H9 (cell line): Measurements from ENCODE around the gene ESRRA. TPM values are rescaled to one million over a fixed set of nuclear protein-coding genes. Genes with fewer than 3 reads are reported as not detected.

Experiments
- DNase-seq: peaks from one replicate; pipeline ENCODE4 v3.0.0-alpha.2; 2017
- H2AFZ ChIP-seq: one replicate; pipeline ENCODE4 v1.6.1; 2013; ENCODE audit warnings: mild to moderate bottlenecking, low read length, control low read depth, moderate library complexity
- H2AK5ac ChIP-seq: 2 replicates; pipeline ENCODE4 v1.6.1; 2013; ENCODE audit warnings: low read length, control low read depth, mixed read lengths; ENCODE audit not compliant: insufficient read length
- H2BK120ac ChIP-seq: one replicate; pipeline ENCODE4 v1.6.1; 2013; ENCODE audit warnings: low read depth, mild to moderate bottlenecking, low read length, control low read depth, inconsistent platforms; ENCODE audit not compliant: poor library complexity, severe bottlenecking
- H2BK12ac ChIP-seq: 2 replicates; pipeline ENCODE4 v1.6.1; 2013; ENCODE audit warnings: low read length, control low read depth, mixed read lengths, low read depth; ENCODE audit not compliant: insufficient read length
- H2BK15ac ChIP-seq: 2 replicates; pipeline ENCODE4 v1.6.1; 2013; ENCODE audit warnings: low read depth, low read length, control low read depth
- H2BK20ac ChIP-seq: one replicate; pipeline ENCODE4 v1.6.1; 2013; ENCODE audit warnings: low read depth, mild to moderate bottlenecking, low read length, control low read depth, inconsistent platforms; ENCODE audit not compliant: poor library complexity, severe bottlenecking
- H2BK5ac ChIP-seq: 2 replicates; pipeline ENCODE4 v1.6.1; 2013; ENCODE audit warnings: low read length, control low read depth, mixed read lengths; ENCODE audit not compliant: insufficient read length
- H3K14ac ChIP-seq: 2 replicates; pipeline ENCODE4 v1.6.1; 2013; ENCODE audit warnings: low read length, control low read depth; ENCODE audit not compliant: insufficient read depth
- H3K18ac ChIP-seq: 2 replicates; pipeline ENCODE4 v1.6.1; 2013; ENCODE audit warnings: low read depth, mild to moderate bottlenecking, mixed read lengths, low read length, control low read depth; ENCODE audit not compliant: insufficient read length
- H3K23ac ChIP-seq: 2 replicates; pipeline ENCODE4 v1.6.1; 2013; ENCODE audit warnings: low read length, control low read depth, mixed read lengths, low read depth; ENCODE audit not compliant: insufficient read length
- H3K23me2 ChIP-seq: 2 replicates; pipeline ENCODE4 v1.6.1; 2013; ENCODE audit warnings: low read depth, mild to moderate bottlenecking, mixed read lengths, low read length, control low read depth; ENCODE audit not compliant: insufficient read length, poor library complexity, severe bottlenecking
- H3K27ac ChIP-seq: 2 replicates; pipeline ENCODE4 v1.5.1; 2013; ENCODE audit warnings: low read length, control low read depth, mixed read lengths, low read depth; ENCODE audit not compliant: insufficient read length
- H3K27me3 ChIP-seq: 2 replicates; pipeline ENCODE4 v1.6.1; 2013; ENCODE audit warnings: low read length, control low read depth, inconsistent platforms; ENCODE audit not compliant: insufficient read depth
- H3K4ac ChIP-seq: 2 replicates; pipeline ENCODE4 v1.6.1; 2013; ENCODE audit warnings: low read depth, mild to moderate bottlenecking, control low read depth, inconsistent platforms, low read length, moderate library complexity
- H3K4me1 ChIP-seq: 2 replicates; pipeline ENCODE4 v1.6.1; 2013; ENCODE audit warnings: low read length, control low read depth, inconsistent platforms; ENCODE audit not compliant: insufficient read depth
- H3K4me2 ChIP-seq: 2 replicates; pipeline ENCODE4 v1.6.1; 2013; ENCODE audit warnings: low read length, control low read depth, mixed read lengths; ENCODE audit not compliant: insufficient read length, insufficient read depth
- H3K56ac ChIP-seq: 2 replicates; pipeline ENCODE4 v1.6.1; 2013; ENCODE audit warnings: low read depth, mild to moderate bottlenecking, mixed read lengths, low read length, control low read depth; ENCODE audit not compliant: insufficient read length
- H3K79me1 ChIP-seq: 2 replicates; pipeline ENCODE4 v1.6.1; 2013; ENCODE audit warnings: low read depth, mild to moderate bottlenecking, moderate library complexity, low read length, control low read depth, inconsistent platforms; ENCODE audit not compliant: insufficient read depth, poor library complexity, severe bottlenecking
- H3K79me2 ChIP-seq: 2 replicates; pipeline ENCODE4 v1.6.1; 2013; ENCODE audit warnings: low read length, control low read depth, inconsistent platforms; ENCODE audit not compliant: insufficient read depth
- H3K9ac ChIP-seq: 2 replicates; pipeline ENCODE4 v1.6.1; 2013; ENCODE audit warnings: low read length, control low read depth, mixed read lengths; ENCODE audit not compliant: insufficient read length; ENCODE audit errors: extremely low read depth
- H3K9me3 ChIP-seq: one replicate; pipeline ENCODE4 v1.6.1; 2013; ENCODE audit warnings: low read depth, low read length, inconsistent platforms; ENCODE audit not compliant: control insufficient read depth
- H3T11ph ChIP-seq: one replicate; pipeline ENCODE4 v1.6.1; 2013; ENCODE audit warnings: mild to moderate bottlenecking, low read length, control low read depth, inconsistent platforms
- H4K20me1 ChIP-seq: one replicate; pipeline ENCODE4 v1.6.1; 2013; ENCODE audit not compliant: control insufficient read depth, insufficient read length, insufficient read depth
- H4K5ac ChIP-seq: 2 replicates; pipeline ENCODE4 v1.6.1; 2013; ENCODE audit warnings: low read depth, mild to moderate bottlenecking, mixed read lengths, low read length, control low read depth; ENCODE audit not compliant: insufficient read length
- H4K8ac ChIP-seq: replicated peaks from 2 replicates; pipeline ENCODE4 v1.6.1; 2013; ENCODE audit warnings: low read length, control low read depth, mixed read lengths, low read depth; ENCODE audit not compliant: insufficient read length
- H4K91ac ChIP-seq: 2 replicates; pipeline ENCODE4 v1.6.1; 2013; ENCODE audit warnings: low read depth, mild to moderate bottlenecking, moderate library complexity, mixed read lengths, low read length, control low read depth; ENCODE audit not compliant: insufficient read length
- H3K27ac Mint-ChIP-seq, 3 experiments: 2 replicates in 2 of 3; 3 replicates in 1 of 3; pipeline ENCODE4 v1.8.0; 2020 to 2021; ENCODE audit warnings: mixed read lengths in 3 of 3, mild to moderate bottlenecking in 1 of 3, moderate library complexity in 1 of 3
- H3K27me3 Mint-ChIP-seq: 2 replicates; pipeline ENCODE4 v1.8.0; 2021; ENCODE audit warnings: low read depth, mild to moderate bottlenecking, moderate library complexity, mixed read lengths
- H3K36me3 Mint-ChIP-seq, 3 experiments: 2 replicates in 2 of 3; 3 replicates in 1 of 3; pipeline ENCODE4 v1.8.0; 2020 to 2021; ENCODE audit warnings: low read depth in 3 of 3, mixed read lengths in 3 of 3; ENCODE audit not compliant: insufficient read depth in 1 of 3
- H3K4me1 Mint-ChIP-seq, 2 experiments: 2 replicates each; pipeline ENCODE4 v1.8.0; 2020; ENCODE audit warnings: mixed read lengths in 2 of 2
- H3K4me3 Mint-ChIP-seq, 2 experiments: 2 replicates in 1 of 2; 3 replicates in 1 of 2; pipeline ENCODE4 v1.8.0; 2020 to 2021; ENCODE audit warnings: mild to moderate bottlenecking in 2 of 2, mixed read lengths in 2 of 2, moderate library complexity in 1 of 2
- H3K9me3 Mint-ChIP-seq, 2 experiments: 2 replicates in 1 of 2; 3 replicates in 1 of 2; pipeline ENCODE4 v1.8.0; 2020; ENCODE audit warnings: mild to moderate bottlenecking in 2 of 2, mixed read lengths in 2 of 2, moderate library complexity in 1 of 2
- CTCF ChIP-seq: fragments of 200-600 bp; sonication (generic); conservative IDR thresholded peaks from 3 replicates; pipeline ENCODE4 v1.8.0; 2021; ENCODE audit warnings: antibody characterized with exemption, mild to moderate bottlenecking
- WGBS: extraction: QIAGEN DNeasy Blood & Tissue Kit; methylation state at CpG from one replicate; pipeline ENCODE4 v1.1.7; 2013; ENCODE audit warnings: missing lambda C conversion rate, low lambda C conversion rate, mixed read lengths; ENCODE audit not compliant: insufficient read length; ENCODE audit errors: extremely low coverage; 5-methylcytosine and 5-hydroxymethylcytosine counted together
- total RNA-seq: library from RNA; stranded (reverse); gene quantifications from 2 replicates; pipeline ENCODE4 v1.2.1, GENCODE V29; 2021

ESRRA gene
- total RNA-seq, 1 experiment from 2014 or later = 42.3 TPM

- no peak overlapping the region for H3T11ph ChIP-seq
- H3K27ac ChIP-seq = no peak overlapping the region
- no peaks in the 10 kb centered on the region for H3K79me1 ChIP-seq
- H4K20me1 ChIP-seq = peaks cover 2% of the 10 kb centered on the region
- H4K91ac ChIP-seq = no peak overlapping the region
- Mint-ChIP-seq H3K27ac (no peak overlapping the region), H3K9me3 (no peaks in the 10 kb centered on the region), H3K27me3 (no peaks in the 10 kb centered on the region), H3K4me1 (peaks cover 21 to 38% of the 10 kb centered on the region in 2 experiments), H3K4me3 (peak overlapping the region; percentile 39 to 58; a peak in 3 of 5 replicates), H3K36me3 (peaks cover 11 to 20% (median 15%) of the 10 kb centered on the region in 3 experiments; a peak in 6 of 7 replicates)
- H4K5ac ChIP-seq = no peak overlapping the region
- H3K4me1 ChIP-seq = peaks cover 2% of the 10 kb centered on the region; the same call in 1 of the 2 replicates
- H2AK5ac ChIP-seq = no peak overlapping the region
- H4K8ac ChIP-seq = no peak overlapping the region
- H2BK15ac ChIP-seq = no peak overlapping the region
- no peak overlapping the region for H2BK5ac ChIP-seq
- H2BK20ac ChIP-seq = no peak overlapping the region
- no CpG with 5 or more reads among the region's 13 CpGs for WGBS
- H3K79me2 ChIP-seq = no peaks in the 10 kb centered on the region
- H3K4me2 ChIP-seq = peak overlapping the region; percentile 54
- H3K4ac ChIP-seq = no peak overlapping the region
- H3K18ac ChIP-seq = no peak overlapping the region
- H2BK120ac ChIP-seq = no peak overlapping the region
- no peaks in the 10 kb centered on the region for H3K9me3 ChIP-seq
- DNase-seq = no peak
- no peak for TF ChIP-seq CTCF
- no peak overlapping the region for H3K23ac ChIP-seq
- no peak overlapping the region for H2BK12ac ChIP-seq
- H3K56ac ChIP-seq = no peak overlapping the region
- no peak overlapping the region for H2AFZ ChIP-seq
- peaks cover 12% of the 10 kb centered on the region for H3K23me2 ChIP-seq
- H3K9ac ChIP-seq = no peak overlapping the region
- no peak overlapping the region; the same call in 1 of the 2 replicates for H3K14ac ChIP-seq
- no peaks in the 10 kb centered on the region; the same call in 1 of the 2 replicates for H3K27me3 ChIP-seq
Measured at GRCh38 chr11:64357904-64358535, 52.7 kb downstream of the ESRRA start.
